ENCODE data around the gene PTPN23. TPM values are rescaled to one million over a fixed set of nuclear protein-coding genes. Genes with fewer than 3 reads are reported as not detected.

PTPN23 gene
- total and polyA plus RNA-seq, 9 of the 15 experiments (the other 6 are each of a cell fraction or from before 2014, with no cell fraction given), result 0.41 to 58.7 (median 7.2) TPM

DNA sequence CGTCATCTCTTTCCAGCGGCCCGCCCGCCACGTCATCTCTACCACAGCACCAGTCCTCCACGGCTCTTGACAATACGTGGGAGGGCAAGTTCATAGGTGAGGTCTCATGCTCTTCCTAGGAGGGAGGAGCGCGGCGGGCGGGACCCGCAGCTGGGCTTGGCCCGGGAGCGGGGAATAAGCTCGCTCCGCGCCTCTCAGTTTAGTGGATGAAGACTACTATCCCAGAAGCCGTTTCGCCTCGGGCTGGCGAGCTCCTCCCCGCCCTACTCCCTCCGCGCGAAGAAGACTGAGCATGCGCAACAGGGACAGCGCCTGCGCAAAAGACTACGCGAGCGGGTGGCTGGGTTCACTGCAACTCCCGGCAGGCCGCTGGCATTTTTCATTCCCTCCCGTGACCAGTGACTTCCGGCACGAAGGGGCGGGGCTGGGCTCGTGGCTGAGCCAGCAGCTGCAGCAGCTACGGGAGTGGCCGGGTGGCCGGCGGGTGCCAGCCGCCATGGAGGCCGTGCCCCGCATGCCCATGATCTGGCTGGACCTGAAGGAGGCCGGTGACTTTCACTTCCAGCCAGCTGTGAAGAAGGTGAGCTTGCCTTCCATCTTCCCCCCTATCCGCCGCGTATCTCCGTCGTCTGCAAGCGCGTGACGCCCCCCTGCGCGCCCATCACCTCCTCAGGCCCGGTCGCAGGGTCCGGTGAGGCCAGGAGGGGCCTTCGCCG, at the start of gene PTPN23 (continued):
- TF ChIP-seq NCOA2 (IDR thresholded peaks at IDR 0.05; ENCODE audit: partially characterized antibody in 2 of 2) (no peak), ZBTB17 (CRISPR knock-in tag; IDR thresholded peaks at IDR 0.05) (no peak; the same call in 1 of the 2 replicates), SAFB2 (IDR thresholded peaks at IDR 0.05; ENCODE audit: borderline replicate concordance, low read depth, low read length, severe bottlenecking) (no peak), NR2C2 (CRISPR knock-in tag; IDR thresholded peaks at IDR 0.05) (peak; percentile 90), NR2C2 (tag; IDR thresholded peaks at IDR 0.05) (peak; percentile 97), JUND (IDR thresholded peaks at IDR 0.05; ENCODE audit: borderline replicate concordance, low read depth, low read length) (peak; percentile 51), JUND (tag; IDR thresholded peaks at IDR 0.05; ENCODE audit: borderline replicate concordance, low read depth, low read length) (no peak; the same call in 2 of the 3 replicates), CBX2 (IDR thresholded peaks at IDR 0.05; ENCODE audit: insufficient read depth, low read length, poor library complexity, severe bottlenecking) (no peak), TCFL5 (CRISPR knock-in tag; conservative IDR thresholded peaks at IDR 0.05) (no peak), HDAC1 (IDR thresholded peaks at IDR 0.05) (peak in 1 of 2 experiments; percentile 97; a peak in 2 of 4 replicates), POLR2AphosphoS5 (IDR thresholded peaks at IDR 0.05; ENCODE audit: control insufficient read depth, insufficient read depth, low read depth, low read length) (peak; percentile 72; the same call in 1 of the 2 replicates), ZBED1 (IDR thresholded peaks at IDR 0.05) (peak; percentile 52; the same call in 1 of the 2 replicates), ZBTB43 (CRISPR knock-in tag; IDR thresholded peaks at IDR 0.05) (peak; percentile 89; the same call in 1 of the 2 replicates), ZNF146 (CRISPR knock-in tag; IDR thresholded peaks at IDR 0.05; ENCODE audit: unreplicated experiment) (no peak), PCBP2 (IDR thresholded peaks at IDR 0.05; ENCODE audit: low read depth, low read length, poor library complexity, severe bottlenecking) (no peak)
- TF ChIP-seq, protein P1, sequence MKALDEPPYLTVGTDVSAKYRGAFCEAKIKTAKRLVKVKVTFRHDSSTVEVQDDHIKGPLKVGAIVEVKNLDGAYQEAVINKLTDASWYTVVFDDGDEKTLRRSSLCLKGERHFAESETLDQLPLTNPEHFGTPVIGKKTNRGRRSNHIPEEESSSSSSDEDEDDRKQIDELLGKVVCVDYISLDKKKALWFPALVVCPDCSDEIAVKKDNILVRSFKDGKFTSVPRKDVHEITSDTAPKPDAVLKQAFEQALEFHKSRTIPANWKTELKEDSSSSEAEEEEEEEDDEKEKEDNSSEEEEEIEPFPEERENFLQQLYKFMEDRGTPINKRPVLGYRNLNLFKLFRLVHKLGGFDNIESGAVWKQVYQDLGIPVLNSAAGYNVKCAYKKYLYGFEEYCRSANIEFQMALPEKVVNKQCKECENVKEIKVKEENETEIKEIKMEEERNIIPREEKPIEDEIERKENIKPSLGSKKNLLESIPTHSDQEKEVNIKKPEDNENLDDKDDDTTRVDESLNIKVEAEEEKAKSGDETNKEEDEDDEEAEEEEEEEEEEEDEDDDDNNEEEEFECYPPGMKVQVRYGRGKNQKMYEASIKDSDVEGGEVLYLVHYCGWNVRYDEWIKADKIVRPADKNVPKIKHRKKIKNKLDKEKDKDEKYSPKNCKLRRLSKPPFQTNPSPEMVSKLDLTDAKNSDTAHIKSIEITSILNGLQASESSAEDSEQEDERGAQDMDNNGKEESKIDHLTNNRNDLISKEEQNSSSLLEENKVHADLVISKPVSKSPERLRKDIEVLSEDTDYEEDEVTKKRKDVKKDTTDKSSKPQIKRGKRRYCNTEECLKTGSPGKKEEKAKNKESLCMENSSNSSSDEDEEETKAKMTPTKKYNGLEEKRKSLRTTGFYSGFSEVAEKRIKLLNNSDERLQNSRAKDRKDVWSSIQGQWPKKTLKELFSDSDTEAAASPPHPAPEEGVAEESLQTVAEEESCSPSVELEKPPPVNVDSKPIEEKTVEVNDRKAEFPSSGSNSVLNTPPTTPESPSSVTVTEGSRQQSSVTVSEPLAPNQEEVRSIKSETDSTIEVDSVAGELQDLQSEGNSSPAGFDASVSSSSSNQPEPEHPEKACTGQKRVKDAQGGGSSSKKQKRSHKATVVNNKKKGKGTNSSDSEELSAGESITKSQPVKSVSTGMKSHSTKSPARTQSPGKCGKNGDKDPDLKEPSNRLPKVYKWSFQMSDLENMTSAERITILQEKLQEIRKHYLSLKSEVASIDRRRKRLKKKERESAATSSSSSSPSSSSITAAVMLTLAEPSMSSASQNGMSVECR (CRISPR knock-in tag; IDR thresholded peaks at IDR 0.05), result peak; percentile 95
- TF ChIP-seq, protein P2, sequence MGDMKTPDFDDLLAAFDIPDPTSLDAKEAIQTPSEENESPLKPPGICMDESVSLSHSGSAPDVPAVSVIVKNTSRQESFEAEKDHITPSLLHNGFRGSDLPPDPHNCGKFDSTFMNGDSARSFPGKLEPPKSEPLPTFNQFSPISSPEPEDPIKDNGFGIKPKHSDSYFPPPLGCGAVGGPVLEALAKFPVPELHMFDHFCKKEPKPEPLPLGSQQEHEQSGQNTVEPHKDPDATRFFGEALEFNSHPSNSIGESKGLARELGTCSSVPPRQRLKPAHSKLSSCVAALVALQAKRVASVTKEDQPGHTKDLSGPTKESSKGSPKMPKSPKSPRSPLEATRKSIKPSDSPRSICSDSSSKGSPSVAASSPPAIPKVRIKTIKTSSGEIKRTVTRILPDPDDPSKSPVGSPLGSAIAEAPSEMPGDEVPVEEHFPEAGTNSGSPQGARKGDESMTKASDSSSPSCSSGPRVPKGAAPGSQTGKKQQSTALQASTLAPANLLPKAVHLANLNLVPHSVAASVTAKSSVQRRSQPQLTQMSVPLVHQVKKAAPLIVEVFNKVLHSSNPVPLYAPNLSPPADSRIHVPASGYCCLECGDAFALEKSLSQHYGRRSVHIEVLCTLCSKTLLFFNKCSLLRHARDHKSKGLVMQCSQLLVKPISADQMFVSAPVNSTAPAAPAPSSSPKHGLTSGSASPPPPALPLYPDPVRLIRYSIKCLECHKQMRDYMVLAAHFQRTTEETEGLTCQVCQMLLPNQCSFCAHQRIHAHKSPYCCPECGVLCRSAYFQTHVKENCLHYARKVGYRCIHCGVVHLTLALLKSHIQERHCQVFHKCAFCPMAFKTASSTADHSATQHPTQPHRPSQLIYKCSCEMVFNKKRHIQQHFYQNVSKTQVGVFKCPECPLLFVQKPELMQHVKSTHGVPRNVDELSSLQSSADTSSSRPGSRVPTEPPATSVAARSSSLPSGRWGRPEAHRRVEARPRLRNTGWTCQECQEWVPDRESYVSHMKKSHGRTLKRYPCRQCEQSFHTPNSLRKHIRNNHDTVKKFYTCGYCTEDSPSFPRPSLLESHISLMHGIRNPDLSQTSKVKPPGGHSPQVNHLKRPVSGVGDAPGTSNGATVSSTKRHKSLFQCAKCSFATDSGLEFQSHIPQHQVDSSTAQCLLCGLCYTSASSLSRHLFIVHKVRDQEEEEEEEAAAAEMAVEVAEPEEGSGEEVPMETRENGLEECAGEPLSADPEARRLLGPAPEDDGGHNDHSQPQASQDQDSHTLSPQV (IDR thresholded peaks at IDR 0.05), result peak; percentile 54
